HepG2 (cell line): ENCODE results near the gene GRK5. TPM values are rescaled to one million over a fixed set of nuclear protein-coding genes. Genes with fewer than 3 reads are reported as not detected.

Experiments
- ATAC-seq: fragments of 200-7000 bp; cut with Tn5 transposase; 3 replicates; pipeline ENCODE4 v1.9.1; 2020; ENCODE audit warnings: mild to moderate bottlenecking, moderate library complexity
- BruUV-seq: library from RNA; stranded (reverse); fragments of 400-500 nt; replicated peaks from 2 replicates; lab custom pipeline; 2021; lab: Mats Ljungman, UMichigan
- CTCF ChIA-PET: fragments of 300-600 bp; formaldehyde crosslinking; extraction: SDS; loops from one replicate; lab custom pipeline; 2021; ENCODE audit warnings: low total read pairs, inconsistent platforms, low intra/inter-chr PET ratio; lab: Yijun Ruan, JAX
- POLR2A ChIA-PET: fragments of 350-600 bp; sonication (Branson Sonifier 250); formaldehyde crosslinking; loops from one replicate; lab custom pipeline; 2020; ENCODE audit warnings: antibody characterized with exemption, inconsistent platforms; lab: Yijun Ruan, JAX
- DNase-seq: peaks from one replicate; pipeline ENCODE4 v3.0.0-alpha.2; 2015; ENCODE audit warnings: low spot score
- FAIRE-seq: peaks from 3 replicates; lab custom pipeline; 2011; peaks lifted over from hg19 to GRCh38; lab: Jason Lieb, UNC
- H2AFZ ChIP-seq: one replicate; pipeline ENCODE4 v1.6.1; 2011; ENCODE audit warnings: low read length, inconsistent platforms
- H3K27ac ChIP-seq: fragments of 300-600 bp; 3 replicates; pipeline ENCODE4 v1.8.0; 2011; ENCODE audit warnings: mixed run types, mild to moderate bottlenecking, mixed read lengths, low read length, inconsistent platforms; ENCODE audit not compliant: insufficient read depth; ENCODE audit errors: extremely low read length
- H3K27me3 ChIP-seq, 2 experiments: fragments of 200-600 bp in 1 of 2; 2 replicates in 1 of 2; 3 replicates in 1 of 2; pipeline versions ENCODE4 v1.6.0 to v1.8.0; 2011; ENCODE audit warnings: low read length in 2 of 2, mild to moderate bottlenecking in 2 of 2, moderate library complexity in 2 of 2, inconsistent platforms in 1 of 2; ENCODE audit not compliant: insufficient read depth in 2 of 2, control insufficient read depth in 1 of 2
- H3K36me3 ChIP-seq, 2 experiments: fragments of 200-600 bp in 1 of 2; replicated peaks in 1 of 2; 2 replicates in 1 of 2; 3 replicates in 1 of 2; pipeline versions ENCODE4 v1.5.1 to v1.8.0; 2011; ENCODE audit warnings: low read length in 2 of 2, inconsistent platforms in 1 of 2; ENCODE audit not compliant: insufficient read depth in 2 of 2, control insufficient read depth in 1 of 2
- H3K4me1 ChIP-seq: 2 replicates; pipeline ENCODE4 v1.5.1; 2012; ENCODE audit warnings: low read length, inconsistent platforms; ENCODE audit not compliant: insufficient read depth
- H3K4me2 ChIP-seq: 2 replicates; pipeline ENCODE4 v1.6.0; 2011; ENCODE audit warnings: low read depth, low read length, inconsistent platforms
- H3K4me3 ChIP-seq, 3 experiments: fragments of 200-600 bp in 1 of 3; sonication (generic), shearing (Covaris generic) in 1 of 3; replicated peaks in 1 of 3; 2 replicates each; pipeline ENCODE4 v1.5.1; 2011 to 2016; ENCODE audit warnings: low read length in 3 of 3, inconsistent platforms in 2 of 3, low read depth in 2 of 3, mild to moderate bottlenecking in 2 of 3, control low read depth in 1 of 3, mixed read lengths in 1 of 3; ENCODE audit not compliant: insufficient read depth in 1 of 3
- H3K79me2 ChIP-seq: one replicate; pipeline ENCODE4 v1.6.1; 2011; ENCODE audit warnings: low read length, inconsistent platforms; ENCODE audit not compliant: insufficient read depth
- H3K9ac ChIP-seq: 2 replicates; pipeline ENCODE4 v1.6.0; 2011; ENCODE audit warnings: mild to moderate bottlenecking, low read depth, low read length, inconsistent platforms; ENCODE audit not compliant: insufficient read depth
- H3K9me3 ChIP-seq: 2 replicates; pipeline ENCODE4 v1.5.1; 2012; ENCODE audit warnings: mild to moderate bottlenecking, low read length
- H4K20me1 ChIP-seq: 2 replicates; pipeline ENCODE4 v1.6.0; 2011; ENCODE audit warnings: inconsistent platforms, mild to moderate bottlenecking, low read length, moderate library complexity; ENCODE audit not compliant: insufficient read depth
- MZF1 ChIP-seq: sonication (generic); formaldehyde crosslinking; IDR thresholded peaks from 2 replicates; pipeline ENCODE4 v1.8.1; 2023; ENCODE audit warnings: mild to moderate bottlenecking, missing genetic modification reagents, borderline replicate concordance
- SSRP1 ChIP-seq: IDR thresholded peaks from 2 replicates; pipeline ENCODE4 v1.6.1; 2016; ENCODE audit warnings: control low read depth
- TOE1 ChIP-seq: sonication (generic); formaldehyde crosslinking; IDR thresholded peaks from 2 replicates; pipeline ENCODE4 v1.4.0; 2020; ENCODE audit warnings: mild to moderate bottlenecking, missing genetic modification reagents
- ZNF557 ChIP-seq: sonication (generic); formaldehyde crosslinking; IDR thresholded peaks from 2 replicates; pipeline ENCODE4 v1.4.0; 2020; ENCODE audit warnings: missing genetic modification reagents
- ZNF629 ChIP-seq: sonication (generic); formaldehyde crosslinking; conservative IDR thresholded peaks from 2 replicates; pipeline ENCODE4 v1.5.0; 2020; ENCODE audit warnings: missing genetic modification reagents
- WGBS: methylation state at CpG from one replicate; pipeline ENCODE4 v1.1.6; 2017; ENCODE audit warnings: low lambda C conversion rate; 5-methylcytosine and 5-hydroxymethylcytosine counted together
- in situ Hi-C: cut with HindIII; loops from 2 replicates; pipeline ENCODE4 v1.10.0; 2017; ENCODE audit warnings: low pct_unique_long_range_greater_than_20kb; ENCODE audit not compliant: extremely low pct_ligation_motif_present
- intact Hi-C: fragments of 100-400 bp; cut with micrococcal nuclease; formaldehyde crosslinking; loops from one replicate; pipeline ENCODE4 v1.10.0; 2022; ENCODE audit not compliant: unreplicated experiment
- polyA plus RNA-seq, 8 experiments: library from polyadenylated mRNA; depleted of rRNA in 3 of 8; stranded (reverse) in 7 of 8; unstranded in 1 of 8; fragments of >200 nt; fragmentation: Illumina TruSeq in 4 of 8; extraction: Trizol in 4 of 8; gene quantifications; 2 replicates each; pipeline versions ENCODE4 v1.2.1 to v1.2.3, GENCODE V29; 2011 to 2016; ENCODE audit warnings: low read depth in 4 of 8, missing spikeins in 1 of 8, mixed read lengths in 1 of 8; ENCODE audit not compliant: insufficient read depth in 1 of 8
- total RNA-seq, 5 experiments: library from RNA; depleted of rRNA; stranded (reverse); fragments of >200 nt; fragmentation: Illumina TruSeq; extraction: Trizol; gene quantifications; 2 replicates each; pipeline ENCODE4 v1.2.3, GENCODE V29; 2016; ENCODE audit warnings: low read depth in 1 of 5
- TF ChIP-seq, protein P1 (sequence below): sonication (generic); formaldehyde crosslinking; IDR thresholded peaks from 2 replicates; pipeline ENCODE4 v1.8.1; 2022; ENCODE audit warnings: mild to moderate bottlenecking, missing genetic modification reagents

GRK5 gene
- total and polyA plus RNA-seq, 2 of the 13 experiments (the other 11 are each of a cell fraction or from before 2014, with no cell fraction given) = 10.4 to 12.6 TPM

GRCh38 chr10:119284679-119285096 lies 77.3 kb downstream of the GRK5 start:
- no peak for DNase-seq
- 92% methylated on average over 7 of the region's 7 CpGs for WGBS
- no peak for FAIRE-seq
- TF ChIP-seq MZF1 (CRISPR knock-in tag) (no peak), TOE1 (CRISPR knock-in tag) (no peak), SSRP1 (CRISPR knock-in tag) (no peak)
- TF ChIP-seq, protein P1, sequence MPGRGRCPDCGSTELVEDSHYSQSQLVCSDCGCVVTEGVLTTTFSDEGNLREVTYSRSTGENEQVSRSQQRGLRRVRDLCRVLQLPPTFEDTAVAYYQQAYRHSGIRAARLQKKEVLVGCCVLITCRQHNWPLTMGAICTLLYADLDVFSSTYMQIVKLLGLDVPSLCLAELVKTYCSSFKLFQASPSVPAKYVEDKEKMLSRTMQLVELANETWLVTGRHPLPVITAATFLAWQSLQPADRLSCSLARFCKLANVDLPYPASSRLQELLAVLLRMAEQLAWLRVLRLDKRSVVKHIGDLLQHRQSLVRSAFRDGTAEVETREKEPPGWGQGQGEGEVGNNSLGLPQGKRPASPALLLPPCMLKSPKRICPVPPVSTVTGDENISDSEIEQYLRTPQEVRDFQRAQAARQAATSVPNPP = no peak
- no peaks in the 10 kb centered on the region for H3K36me3 ChIP-seq
- no peaks in the 10 kb centered on the region for H4K20me1 ChIP-seq
- no peaks in the 10 kb centered on the region for H3K9me3 ChIP-seq
- no peak overlapping the region for H3K27ac ChIP-seq
- H3K79me2 ChIP-seq = peaks cover 3% of the 10 kb centered on the region
- BruUV-seq = no TSS peak
- H3K4me3 ChIP-seq = no peak overlapping the region
- ChIA-PET CTCF (no interaction called here), POLR2A (no interaction called here)
- no peaks in the 10 kb centered on the region for H3K27me3 ChIP-seq
- in situ Hi-C loops (no loop called here), intact Hi-C loops (no loop called here)
- H2AFZ ChIP-seq = no peak overlapping the region
- no peak for ATAC-seq
- no peak overlapping the region for H3K9ac ChIP-seq
- H3K4me1 ChIP-seq = peaks cover 42% of the 10 kb centered on the region
- no peak overlapping the region for H3K4me2 ChIP-seq

DNA sequence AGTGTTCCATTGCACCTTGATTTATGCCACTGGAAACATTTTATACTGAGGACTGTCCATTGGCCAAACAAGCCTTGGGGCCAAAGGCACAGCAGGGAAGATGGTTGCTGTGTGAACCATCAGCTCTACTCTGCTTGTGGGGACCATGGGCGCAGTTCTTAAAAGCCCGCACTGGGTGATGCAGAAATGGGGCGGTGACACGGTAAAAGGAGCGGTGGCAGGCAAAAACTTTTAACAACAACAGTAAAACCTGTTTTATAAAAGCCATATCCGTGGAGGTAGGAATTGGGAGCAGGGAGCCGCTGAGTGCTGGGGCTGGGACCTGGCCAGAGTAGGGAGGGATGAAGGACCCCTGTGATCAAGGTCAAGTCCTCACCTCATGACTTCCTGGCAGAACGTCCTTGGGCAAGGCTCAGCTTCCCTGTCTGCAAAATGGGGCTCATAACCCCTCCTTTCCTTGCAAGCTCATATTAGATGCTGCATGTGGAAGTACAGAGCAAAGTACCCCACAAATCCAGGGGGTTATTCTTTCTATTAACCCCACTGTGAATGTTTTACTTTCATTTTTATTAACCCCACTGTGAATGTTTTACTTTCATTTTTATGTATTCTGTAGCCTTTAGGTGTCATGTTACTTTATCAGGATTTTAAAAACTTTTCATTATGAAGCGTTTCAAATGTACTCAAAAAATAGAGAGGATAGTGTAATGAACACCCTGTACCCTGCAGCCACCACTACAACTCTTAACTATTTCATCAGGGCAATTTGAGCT lies 78.3 kb downstream of the GRK5 start:
- no peak for FAIRE-seq
- DNase-seq = no peak
- ChIA-PET CTCF (no interaction called here), POLR2A (interaction anchor here (1.0 kb wide), 1 partner anchor 31 kb away, joined by 3 read pairs; no protein-coding TSS in a partner anchor)
- no peaks in the 10 kb centered on the region for H4K20me1 ChIP-seq
- no peaks in the 10 kb centered on the region for H3K36me3 ChIP-seq
- intact Hi-C loops (no loop called here), in situ Hi-C loops (no loop called here)
- no peak for ATAC-seq
- no peak overlapping the region for H3K4me2 ChIP-seq
- no peaks in the 10 kb centered on the region for H3K27me3 ChIP-seq
- H3K4me3 ChIP-seq = no peak overlapping the region
- no peak for TF ChIP-seq ZNF557 (CRISPR knock-in tag)
- TF ChIP-seq ZNF629 = peak; percentile 56
- no peaks in the 10 kb centered on the region for H3K9me3 ChIP-seq
- H2AFZ ChIP-seq = no peak overlapping the region
- peaks cover 48% of the 10 kb centered on the region for H3K4me1 ChIP-seq
- peaks cover 3% of the 10 kb centered on the region for H3K79me2 ChIP-seq
- no peak overlapping the region for H3K9ac ChIP-seq
- no TSS peak for BruUV-seq
- no peak overlapping the region for H3K27ac ChIP-seq
- WGBS = 88% methylated on average over 9 of the region's 9 CpGs
